KBM-7 (cell line): ENCODE measurements around the gene PVALEF.

Experiments
- DNase-seq: peaks from one replicate; pipeline ENCODE4 v3.0.0-alpha.2; 2015
- in situ Hi-C: fragments of 300-500 bp; cut with MboI; formaldehyde crosslinking; loops from 2 replicates; pipeline ENCODE4 v1.14.3; 2020; ENCODE audit warnings: low sequenced_read_pairs, low pct_unique_long_range_greater_than_20kb, mixed read lengths

The PVALEF gene

DNA sequence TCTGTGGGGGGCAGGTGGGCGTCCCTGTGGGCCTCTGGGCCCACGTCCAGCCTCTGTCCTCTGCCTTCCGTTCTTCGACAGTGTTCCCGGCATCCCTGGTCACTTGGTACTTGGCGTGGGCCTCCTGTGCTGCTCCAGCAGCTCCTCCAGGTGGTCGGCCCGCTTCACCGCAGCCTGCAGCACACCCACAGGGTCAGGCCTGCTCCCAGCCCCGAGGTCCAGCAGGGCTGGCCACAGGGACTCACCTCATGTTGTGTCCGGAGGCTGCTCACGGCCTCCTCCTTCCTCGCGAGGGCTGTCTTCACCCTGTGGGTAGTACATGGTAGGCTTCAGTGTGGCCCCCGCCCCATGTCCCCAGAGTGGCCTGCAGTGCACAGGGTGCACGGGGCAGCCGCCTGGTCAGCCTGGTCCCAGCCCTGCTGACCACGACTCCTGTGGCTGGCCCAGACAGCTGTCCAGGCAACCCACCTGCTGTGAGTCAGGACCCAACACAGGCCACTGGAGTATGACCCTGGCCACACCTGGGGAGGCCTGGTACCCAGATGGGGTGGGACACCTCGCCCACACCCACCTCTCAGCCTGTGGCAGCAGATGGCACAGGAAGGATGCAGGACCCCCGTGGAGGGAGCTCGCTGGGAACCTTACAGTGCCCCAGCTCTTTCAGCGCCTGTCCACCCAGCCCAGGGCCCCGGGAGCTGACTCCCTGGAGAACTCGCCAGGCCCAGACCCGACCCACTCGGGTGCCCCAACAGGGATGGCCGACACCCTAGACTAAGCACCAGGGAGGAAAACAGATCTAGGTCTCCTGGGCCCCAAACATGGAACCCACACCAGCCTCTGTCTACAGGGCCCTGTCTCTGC lies 24.6 kb downstream of the PVALEF start:
- DNase-seq = no peak
- in situ Hi-C loops = no loop called here

GRCh38 chr17:81190591-81190990 lies 25.3 kb downstream of the PVALEF start:
- in situ Hi-C loops = no loop called here
- no peak for DNase-seq

GRCh38 chr17:81191116-81191515 lies 25.8 kb downstream of the PVALEF start:
- in situ Hi-C loops = no loop called here
- DNase-seq = no peak

- in situ Hi-C loops = no loop called here
- no peak for DNase-seq
These were observed 26.3 kb downstream of the PVALEF start for GRCh38 chr17:81191646-81192045.

GRCh38 chr17:81192386-81193050 lies 27.2 kb downstream of the PVALEF start:
- in situ Hi-C loops = no loop called here

GRCh38 chr17:81193051-81193410 lies 27.7 kb downstream of the PVALEF start:
- no peak for DNase-seq
- in situ Hi-C loops = no loop called here

More at GRCh38 chr17:81192386-81193050, 27.2 kb downstream of the PVALEF start:
- no peak for DNase-seq

DNA sequence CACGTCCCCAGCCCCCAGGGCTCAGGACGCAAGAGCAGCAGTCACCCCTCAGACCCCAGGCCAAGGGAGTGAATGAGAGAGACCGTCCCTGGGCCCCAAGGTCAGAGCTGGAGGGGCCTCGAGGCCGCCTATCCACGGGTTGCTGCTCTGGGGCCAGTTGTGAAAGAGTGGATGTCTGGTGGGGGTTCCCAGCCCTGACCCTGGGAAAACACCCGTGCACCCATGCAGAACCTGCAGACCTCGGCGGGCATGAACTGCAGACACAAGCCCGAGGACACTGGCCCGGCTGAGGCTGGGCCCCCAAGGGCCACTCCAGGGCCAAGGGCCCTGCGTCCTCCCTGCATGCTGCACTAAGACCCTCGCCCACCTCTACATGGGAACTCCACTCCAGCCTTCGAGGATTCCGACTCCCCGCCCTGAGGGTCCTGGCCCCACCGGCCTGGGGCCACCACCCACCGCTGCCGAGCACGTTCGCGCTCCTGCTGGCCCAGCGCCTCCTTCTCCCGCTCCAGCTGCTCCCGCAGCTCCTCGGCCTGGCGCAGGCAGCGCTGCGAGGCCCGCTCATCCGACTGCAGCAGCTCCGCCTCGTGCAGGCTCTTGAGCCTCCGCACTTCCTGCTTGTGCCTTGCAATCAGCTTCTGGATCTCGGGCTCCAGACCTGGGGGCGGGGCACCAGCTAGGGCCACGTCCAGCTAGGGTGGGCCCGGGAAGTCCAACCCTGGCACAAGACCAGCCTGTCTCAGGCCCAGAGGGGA lies 28.3 kb downstream of the PVALEF start:
- DNase-seq = no peak
- in situ Hi-C loops = no loop called here

DNA sequence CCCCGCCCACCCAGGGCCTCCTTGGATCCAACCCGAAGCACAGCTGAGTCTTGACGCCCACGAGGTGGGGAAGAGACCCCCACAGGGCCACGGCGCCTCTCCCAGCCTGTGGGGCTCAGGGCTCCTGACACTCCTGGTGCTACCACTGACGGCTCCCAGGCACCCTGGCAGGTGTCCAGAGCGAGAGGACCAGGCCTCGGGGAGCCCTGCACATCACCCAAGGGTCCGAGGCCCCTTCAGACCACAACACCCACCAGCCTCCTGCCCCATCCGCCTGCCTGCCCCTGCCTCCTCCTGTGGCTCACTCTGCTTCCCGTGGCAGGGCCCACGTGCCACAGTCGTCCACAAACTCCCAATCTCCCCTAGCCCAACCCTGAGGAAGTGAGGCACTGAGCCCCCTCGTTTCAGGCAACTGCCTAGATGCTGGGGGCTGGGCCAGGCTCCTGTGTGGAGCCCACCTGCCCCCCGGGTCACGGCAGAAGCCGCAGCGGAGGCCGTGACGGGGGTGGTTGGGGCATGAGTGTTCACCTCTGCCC lies 29.0 kb downstream of the PVALEF start:
- DNase-seq = no peak
- in situ Hi-C loops = no loop called here

- no peak for DNase-seq
- in situ Hi-C loops = no loop called here
These were observed 29.9 kb downstream of the PVALEF start for GRCh38 chr17:81194941-81195901.

DNA sequence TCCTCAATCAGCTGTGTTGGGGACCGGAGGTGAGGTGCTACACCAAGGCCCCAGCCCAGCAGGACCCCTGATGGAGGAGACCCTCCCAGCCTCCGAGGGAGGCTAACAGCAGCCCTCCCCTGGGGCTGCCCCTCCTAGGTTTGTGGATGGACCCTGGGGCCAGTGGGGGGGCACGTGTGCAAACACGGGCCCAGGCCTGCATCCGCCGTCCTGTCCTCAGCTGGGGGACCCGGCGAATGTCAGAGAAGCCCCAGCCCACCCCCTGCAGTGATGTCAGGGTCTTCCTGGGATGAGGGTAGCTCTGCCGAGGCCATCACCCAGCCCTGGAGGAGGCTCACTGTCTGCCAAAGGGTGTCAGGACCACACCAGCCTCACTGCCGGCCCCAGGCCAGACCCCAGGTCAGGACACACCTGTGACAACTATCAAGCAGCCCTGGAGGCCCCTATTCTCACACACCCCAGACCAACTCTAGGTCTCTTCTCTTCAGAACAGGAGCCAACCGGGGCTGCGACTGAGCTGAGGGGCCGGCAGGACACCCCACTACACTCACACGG lies 30.7 kb downstream of the PVALEF start:
- DNase-seq = no peak
- in situ Hi-C loops = no loop called here

DNA sequence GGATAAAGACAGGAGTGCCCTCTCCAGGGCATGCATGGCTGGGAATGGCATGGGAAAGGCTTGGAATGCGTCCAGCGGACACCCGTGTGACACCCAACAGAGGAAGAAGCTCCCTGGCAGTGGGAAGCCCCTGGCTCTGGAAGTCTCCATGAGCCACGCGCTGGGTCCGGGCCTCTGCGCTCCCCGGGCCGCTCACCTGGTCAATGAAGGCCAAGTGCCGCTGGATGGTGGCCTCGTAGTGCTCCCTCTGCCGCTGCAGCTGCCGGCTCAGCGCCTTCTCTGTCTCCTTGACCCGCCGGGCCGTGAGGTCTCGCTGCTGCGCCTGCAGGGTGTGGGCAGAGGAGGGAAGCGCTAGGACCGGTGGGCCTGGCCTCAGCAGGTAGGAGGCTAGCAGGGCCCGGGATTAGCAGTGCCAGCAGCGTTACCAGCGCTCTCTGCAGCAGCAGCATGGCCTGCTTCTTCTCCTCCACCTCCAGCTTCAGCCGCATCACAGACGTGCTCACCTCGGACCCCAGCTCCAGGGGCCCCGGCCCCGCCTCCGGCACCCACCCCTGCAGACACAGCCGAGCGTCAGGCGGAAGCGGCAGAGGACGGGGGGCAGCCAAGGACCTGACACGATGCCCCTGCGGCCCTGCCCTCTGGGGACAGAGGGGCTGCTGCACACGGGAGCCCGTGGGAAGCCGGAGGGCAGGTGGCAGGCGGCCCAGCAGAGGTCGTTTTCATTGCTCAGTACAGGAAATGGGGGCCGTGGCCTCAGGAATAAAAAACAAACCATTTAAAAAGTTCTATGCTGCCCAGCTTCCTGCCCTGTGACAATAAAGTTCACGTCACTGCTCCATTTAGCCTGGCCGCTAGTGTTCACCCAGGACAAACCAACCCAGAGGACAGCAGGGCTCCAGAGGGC lies 31.4 kb downstream of the PVALEF start:
- in situ Hi-C loops = no loop called here
- DNase-seq = no peak

- no peak for DNase-seq
- in situ Hi-C loops = no loop called here
These were observed 32.1 kb downstream of the PVALEF start for GRCh38 chr17:81197409-81197795.

- in situ Hi-C loops = no loop called here
- DNase-seq = no peak
These were observed 32.7 kb downstream of the PVALEF start for GRCh38 chr17:81197831-81198490.

DNA sequence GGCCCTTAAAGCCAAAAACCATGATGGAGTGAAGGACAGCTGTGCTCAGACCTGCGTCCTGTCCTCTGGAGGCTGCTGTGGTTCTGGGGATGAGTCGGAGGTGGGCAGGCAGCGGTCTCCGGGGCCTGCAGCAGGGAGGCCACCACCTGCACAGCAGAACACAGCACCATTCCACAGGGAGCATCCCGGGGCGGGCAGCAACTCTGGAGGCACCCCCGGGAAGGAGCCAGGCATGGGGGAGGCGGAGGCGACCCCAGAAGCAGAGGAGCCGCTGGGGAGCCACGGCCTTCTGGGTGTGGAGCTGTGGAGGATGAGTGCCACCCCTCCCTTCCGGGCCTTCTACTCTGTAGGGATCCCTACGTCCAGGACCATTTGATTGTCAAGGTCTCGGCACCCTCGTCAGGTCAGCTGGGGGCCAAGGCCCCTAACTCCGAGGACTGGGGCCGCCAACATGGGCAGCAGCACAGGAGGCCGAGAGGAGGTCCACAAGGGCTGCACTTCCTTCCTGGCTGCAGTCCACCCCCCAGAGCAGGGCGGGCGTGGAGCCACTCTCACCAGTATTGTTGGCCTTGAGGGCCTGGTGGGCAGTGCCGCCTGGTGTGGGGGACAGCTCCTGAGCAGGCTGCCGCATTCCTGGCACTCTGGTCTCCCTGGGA lies 33.6 kb downstream of the PVALEF start:
- DNase-seq = no peak
- in situ Hi-C loops = no loop called here

- DNase-seq = no peak
- in situ Hi-C loops = no loop called here
These were observed 34.1 kb downstream of the PVALEF start for GRCh38 chr17:81199482-81199830.

GRCh38 chr17:81200201-81200600 lies 34.9 kb downstream of the PVALEF start:
- in situ Hi-C loops = no loop called here

More at GRCh38 chr17:81200201-81200600, 34.9 kb downstream of the PVALEF start:
- DNase-seq = no peak
